Stimulated activated CD4-positive, alpha-beta T cell treated with anti-CD3 and anti-CD28 coated beads, TNF-alpha, amount 100 ng/mL, for 24 hours (primary cell): ENCODE measurements around the gene PAK1.
"Not testable (repeated sequence)": the region's sequence is repeated elsewhere in the genome, so short reads cannot be mapped to it uniquely, and the experiment has no call there.

ENCODE experiments used
- DNase-seq, 3 experiments: peaks; one replicate each; pipeline ENCODE4 v3.0.0-alpha.2; 2020; ENCODE audit warnings: low read depth in 3 of 3

The PAK1 gene

GRCh38 chr11:77473801-77474683, at the start of gene PAK1:
PAK1 (minus strand) TSS chr11:77474094; CDS start chr11:77392520, 81,574 bp downstream.
- DNase-seq = peak; percentile 65 to 78 (median 72)

GRCh38 chr11:77522215-77522614, 48.3 kb upstream of the PAK1 start:
- DNase-seq = no peak

GRCh38 chr11:77519847-77520246, 46.0 kb upstream of the PAK1 start:
- DNase-seq = no peak

- DNase-seq = no peak
These were observed 44.6 kb upstream of the PAK1 start for GRCh38 chr11:77518471-77518870.

- no peak for DNase-seq
These were observed 43.9 kb upstream of the PAK1 start for GRCh38 chr11:77517753-77518152.

GRCh38 chr11:77517226-77517625, 43.3 kb upstream of the PAK1 start:
- DNase-seq = no peak

GRCh38 chr11:77515483-77515882, 41.6 kb upstream of the PAK1 start:
- no peak for DNase-seq

GRCh38 chr11:77515063-77515462, 41.2 kb upstream of the PAK1 start:
- DNase-seq = no peak

GRCh38 chr11:77512092-77512491, 38.2 kb upstream of the PAK1 start:
- DNase-seq = no peak

- DNase-seq = no peak
These were observed 37.0 kb upstream of the PAK1 start for GRCh38 chr11:77510851-77511250.

- DNase-seq = no peak
These were observed 36.2 kb upstream of the PAK1 start for GRCh38 chr11:77510095-77510494.

GRCh38 chr11:77508019-77508418, 34.1 kb upstream of the PAK1 start:
- no peak for DNase-seq

GRCh38 chr11:77506857-77507256, 33.0 kb upstream of the PAK1 start:
- DNase-seq = no peak

GRCh38 chr11:77505956-77506355, 32.1 kb upstream of the PAK1 start:
- DNase-seq = no peak

- no peak for DNase-seq
These were observed 29.1 kb upstream of the PAK1 start for GRCh38 chr11:77503006-77503405.

GRCh38 chr11:77502346-77502905, 28.5 kb upstream of the PAK1 start:
- no peak for DNase-seq

GRCh38 chr11:77501758-77502157, 27.9 kb upstream of the PAK1 start:
- DNase-seq = no peak

- DNase-seq = no peak
These were observed 23.5 kb upstream of the PAK1 start for GRCh38 chr11:77497368-77497767.

- DNase-seq = no peak
These were observed 21.6 kb upstream of the PAK1 start for GRCh38 chr11:77495526-77495925.

- not testable (repeated sequence) for DNase-seq
These were observed 16.1 kb upstream of the PAK1 start for GRCh38 chr11:77490035-77490434.

- no peak for DNase-seq
These were observed 13.9 kb upstream of the PAK1 start for GRCh38 chr11:77487790-77488189.

- no peak for DNase-seq
These were observed 6.0 kb upstream of the PAK1 start for GRCh38 chr11:77479746-77480352.

GRCh38 chr11:77475206-77475605, 1.3 kb upstream of the PAK1 start:
- no peak for DNase-seq
